ENCODE measurements around the gene TMEM139.

DNA sequence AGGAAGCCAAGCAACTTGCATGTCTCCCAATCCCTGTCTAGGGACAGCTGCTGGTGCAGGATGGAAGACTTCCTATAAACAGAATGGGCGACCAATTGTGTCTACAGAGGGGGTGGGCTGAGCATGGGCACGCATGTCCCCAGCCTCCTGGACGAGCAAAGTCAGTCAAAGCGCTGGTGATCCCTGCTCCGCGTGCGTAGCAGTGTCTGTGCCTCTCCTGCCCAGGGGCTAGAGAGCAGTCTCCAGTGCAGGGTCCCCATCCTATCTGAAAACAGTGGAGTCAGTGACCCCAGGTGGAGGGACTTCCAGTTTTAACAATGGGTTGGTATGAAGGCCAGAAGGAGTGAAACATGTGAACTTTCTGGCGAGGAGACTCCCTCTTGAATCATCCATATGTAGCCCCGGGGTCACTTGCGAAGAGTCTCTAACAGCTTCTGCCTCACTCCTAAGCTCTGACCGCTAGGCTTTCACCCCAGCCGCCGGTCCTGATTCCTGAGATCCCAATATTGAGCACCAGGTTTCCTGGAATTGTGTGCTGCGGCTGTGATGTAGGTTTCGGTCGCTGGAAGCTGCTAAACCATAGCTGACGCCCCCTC is 2.7 kb downstream of the TMEM139 start:
- TF ChIP-seq, protein P1, sequence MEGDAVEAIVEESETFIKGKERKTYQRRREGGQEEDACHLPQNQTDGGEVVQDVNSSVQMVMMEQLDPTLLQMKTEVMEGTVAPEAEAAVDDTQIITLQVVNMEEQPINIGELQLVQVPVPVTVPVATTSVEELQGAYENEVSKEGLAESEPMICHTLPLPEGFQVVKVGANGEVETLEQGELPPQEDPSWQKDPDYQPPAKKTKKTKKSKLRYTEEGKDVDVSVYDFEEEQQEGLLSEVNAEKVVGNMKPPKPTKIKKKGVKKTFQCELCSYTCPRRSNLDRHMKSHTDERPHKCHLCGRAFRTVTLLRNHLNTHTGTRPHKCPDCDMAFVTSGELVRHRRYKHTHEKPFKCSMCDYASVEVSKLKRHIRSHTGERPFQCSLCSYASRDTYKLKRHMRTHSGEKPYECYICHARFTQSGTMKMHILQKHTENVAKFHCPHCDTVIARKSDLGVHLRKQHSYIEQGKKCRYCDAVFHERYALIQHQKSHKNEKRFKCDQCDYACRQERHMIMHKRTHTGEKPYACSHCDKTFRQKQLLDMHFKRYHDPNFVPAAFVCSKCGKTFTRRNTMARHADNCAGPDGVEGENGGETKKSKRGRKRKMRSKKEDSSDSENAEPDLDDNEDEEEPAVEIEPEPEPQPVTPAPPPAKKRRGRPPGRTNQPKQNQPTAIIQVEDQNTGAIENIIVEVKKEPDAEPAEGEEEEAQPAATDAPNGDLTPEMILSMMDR (IDR thresholded peaks at IDR 0.05), result no peak
- no peak for TF ChIP-seq POLR2A (IDR thresholded peaks at IDR 0.05)
